Body of pancreas (tissue), 4 donors: ENCODE data around the gene RAPGEF5. TPM values are rescaled to one million over a fixed set of nuclear protein-coding genes. Genes with fewer than 3 reads are reported as not detected.

Experiments used
- ATAC-seq: fragments of 150-250 bp; one replicate; pipeline ENCODE4 v1.9.1; 2016
- DNase-seq, 4 donors: peaks; one replicate each; pipeline ENCODE4 v3.0.0-alpha.2; 2019
- H3K27ac ChIP-seq, 4 donors: fragments of 200-600 bp; sonication (generic); 1 replicate in 3 of 4; 2 replicates in 1 of 4; pipeline versions ENCODE4 v1.5.1 to v1.6.1; 2016 to 2019; ENCODE audit warnings: mild to moderate bottlenecking in 1 of 4, mixed read lengths in 1 of 4, moderate library complexity in 1 of 4
- H3K27me3 ChIP-seq, 2 donors: fragments of 200-600 bp; sonication (generic); one replicate each; pipeline ENCODE4 v1.6.0; 2016; ENCODE audit warnings: mild to moderate bottlenecking in 1 of 2
- H3K36me3 ChIP-seq, 2 donors: fragments of 200-600 bp; sonication (generic); replicated peaks in 1 of 2; 2 replicates each; pipeline ENCODE4 v1.5.1; 2016; ENCODE audit warnings: low read depth in 2 of 2; ENCODE audit not compliant: insufficient read depth in 1 of 2
- H3K4me1 ChIP-seq: fragments of 200-600 bp; sonication (generic); one replicate; pipeline ENCODE4 v1.6.0; 2016
- H3K4me3 ChIP-seq, 2 donors: fragments of 200-600 bp; sonication (generic); 1 replicate in 1 of 2; 2 replicates in 1 of 2; pipeline ENCODE4 v1.5.1; 2016 to 2019
- H3K9me3 ChIP-seq, 3 donors: fragments of 200-600 bp; sonication (generic); 1 replicate in 2 of 3; 2 replicates in 1 of 3; pipeline ENCODE4 v1.5.1; 2016
- POLR2A ChIP-seq, 3 donors: fragments of 450-650 bp; IDR thresholded peaks; one replicate each; pipeline ENCODE4 v1.6.1; 2016; ENCODE audit warnings: antibody characterized with exemption in 3 of 3, mild to moderate bottlenecking in 2 of 3
- WGBS, 2 donors: methylation state at CpG; one replicate each; pipeline ENCODE4 v1.1.5; 2017; 5-methylcytosine and 5-hydroxymethylcytosine counted together
- intact Hi-C: fragments of 100-400 bp; cut with DNase I; formaldehyde crosslinking; loops from one replicate; pipeline ENCODE4 v1.15.1; 2023
- total RNA-seq, 2 donors: library from RNA; depleted of rRNA; stranded (reverse); fragments of >200 nt; gene quantifications; one replicate each; pipeline ENCODE4 v1.1.0, GENCODE V29; 2016
- TF ChIP-seq, protein P1 (sequence below), 7 experiments: fragments of 450-650 bp in 4 of 7; fragments of 200-600 bp in 3 of 7; sonication (generic) in 3 of 7; IDR thresholded peaks; one replicate each; pipeline ENCODE4 v1.5.1; 2016 to 2019; ENCODE audit warnings: antibody characterized with exemption in 7 of 7

RAPGEF5 gene
- total RNA-seq, 2 donors from 2014 or later: 68.0 to 151 TPM

DNA sequence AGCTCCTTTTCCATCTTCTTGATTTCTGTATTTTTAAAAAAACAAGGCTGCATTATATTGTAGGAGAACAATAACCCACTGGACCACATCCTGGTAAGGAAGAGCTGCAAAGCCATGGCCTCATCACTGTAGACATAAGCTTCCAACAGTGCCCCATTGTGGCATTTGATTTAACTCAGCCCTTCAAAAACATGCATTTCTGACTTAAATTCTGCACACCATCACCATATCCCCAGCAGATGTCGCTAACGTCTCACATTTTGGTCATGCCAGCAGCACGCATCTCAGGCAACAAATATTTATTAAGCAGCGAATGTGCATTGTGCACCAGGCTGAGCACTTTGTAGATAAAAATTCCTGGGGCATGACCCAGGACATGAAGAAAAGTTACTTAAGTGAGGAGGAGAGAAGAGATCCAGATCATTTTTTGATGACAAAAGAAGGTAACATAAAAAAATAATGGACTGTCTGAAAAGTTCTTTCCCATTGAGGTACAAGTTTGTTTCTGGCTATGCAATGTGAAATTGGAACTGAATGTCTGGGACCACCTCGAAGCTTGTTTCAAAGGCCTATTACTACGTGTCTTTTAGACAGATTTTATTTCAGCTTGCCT, 246.6 kb downstream of the RAPGEF5 start:
- no peak overlapping the region for H3K4me3 ChIP-seq
- peak; percentile 77 for ATAC-seq
- H3K36me3 ChIP-seq: no peaks in the 10 kb centered on the region
- no peaks in the 10 kb centered on the region for H3K27me3 ChIP-seq
- H3K4me1 ChIP-seq: peaks cover 10% of the 10 kb centered on the region
- intact Hi-C loops: no loop called here
- WGBS, 2 donors: 10 to 12% methylated on average over 6 of the region's 6 CpGs
- H3K27ac ChIP-seq: no peak overlapping the region
- H3K9me3 ChIP-seq: no peaks in the 10 kb centered on the region
- no peak for TF ChIP-seq POLR2A (IDR thresholded peaks at IDR 0.05)
- TF ChIP-seq, protein P1, sequence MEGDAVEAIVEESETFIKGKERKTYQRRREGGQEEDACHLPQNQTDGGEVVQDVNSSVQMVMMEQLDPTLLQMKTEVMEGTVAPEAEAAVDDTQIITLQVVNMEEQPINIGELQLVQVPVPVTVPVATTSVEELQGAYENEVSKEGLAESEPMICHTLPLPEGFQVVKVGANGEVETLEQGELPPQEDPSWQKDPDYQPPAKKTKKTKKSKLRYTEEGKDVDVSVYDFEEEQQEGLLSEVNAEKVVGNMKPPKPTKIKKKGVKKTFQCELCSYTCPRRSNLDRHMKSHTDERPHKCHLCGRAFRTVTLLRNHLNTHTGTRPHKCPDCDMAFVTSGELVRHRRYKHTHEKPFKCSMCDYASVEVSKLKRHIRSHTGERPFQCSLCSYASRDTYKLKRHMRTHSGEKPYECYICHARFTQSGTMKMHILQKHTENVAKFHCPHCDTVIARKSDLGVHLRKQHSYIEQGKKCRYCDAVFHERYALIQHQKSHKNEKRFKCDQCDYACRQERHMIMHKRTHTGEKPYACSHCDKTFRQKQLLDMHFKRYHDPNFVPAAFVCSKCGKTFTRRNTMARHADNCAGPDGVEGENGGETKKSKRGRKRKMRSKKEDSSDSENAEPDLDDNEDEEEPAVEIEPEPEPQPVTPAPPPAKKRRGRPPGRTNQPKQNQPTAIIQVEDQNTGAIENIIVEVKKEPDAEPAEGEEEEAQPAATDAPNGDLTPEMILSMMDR (IDR thresholded peaks at IDR 0.05): peak; percentile 49 to 93 (median 87)
- peak; percentile 69 to 80 (median 74) for DNase-seq

DNA sequence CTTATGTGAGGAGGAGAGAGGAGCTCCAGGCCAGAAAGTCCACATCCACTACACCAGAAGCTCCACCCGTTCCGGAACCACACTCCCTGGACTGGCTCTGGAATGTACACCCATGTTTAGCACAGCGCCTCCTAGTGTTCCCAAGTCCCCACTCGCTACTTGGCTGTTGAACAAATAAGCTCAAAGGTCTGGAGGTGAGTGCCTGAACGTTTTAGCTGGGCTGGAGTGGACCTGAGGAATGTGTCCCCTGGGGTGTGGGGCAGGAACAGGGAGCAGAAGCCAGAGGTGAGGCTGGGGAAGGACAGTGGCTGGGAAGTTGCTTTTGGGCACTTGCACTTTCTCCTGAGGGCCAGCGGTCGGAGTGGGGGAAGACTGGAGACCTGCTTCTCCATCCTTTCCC, 247.2 kb downstream of the RAPGEF5 start:
- no peaks in the 10 kb centered on the region for H3K27me3 ChIP-seq
- no peak overlapping the region for H3K27ac ChIP-seq
- TF ChIP-seq, protein P1 (IDR thresholded peaks at IDR 0.05): peak in 3 of 7 experiments; percentile 3 to 23 (median 19)
- TF ChIP-seq POLR2A (IDR thresholded peaks at IDR 0.05): no peak
- intact Hi-C loops: loop anchor here (5.0 kb wide), 1 partner anchor 378 kb away; no protein-coding TSS in a partner anchor
- H3K9me3 ChIP-seq: no peaks in the 10 kb centered on the region
- 64 to 77% methylated on average over 7 of the region's 7 CpGs for WGBS, 2 donors
- H3K4me3 ChIP-seq: no peak overlapping the region
- DNase-seq (peak; percentile 32 to 60 (median 44)), ATAC-seq (peak; percentile 26)
- H3K4me1 ChIP-seq: peaks cover 10% of the 10 kb centered on the region
- H3K36me3 ChIP-seq: no peaks in the 10 kb centered on the region

GRCh38 chr7:22108151-22108845, 248.7 kb downstream of the RAPGEF5 start:
- no peaks in the 10 kb centered on the region for H3K27me3 ChIP-seq
- WGBS, 2 donors: 44 to 58% methylated on average over 13 of the region's 13 CpGs
- ATAC-seq: no peak
- no peaks in the 10 kb centered on the region for H3K36me3 ChIP-seq
- no peak overlapping the region for H3K27ac ChIP-seq
- peaks cover 10% of the 10 kb centered on the region for H3K4me1 ChIP-seq
- no peaks in the 10 kb centered on the region for H3K9me3 ChIP-seq
- no peak overlapping the region for H3K4me3 ChIP-seq
- intact Hi-C loops: loop anchor here (5.0 kb wide), 1 partner anchor 379 kb away; no protein-coding TSS in a partner anchor
- DNase-seq: no peak
- TF ChIP-seq, protein P1 (IDR thresholded peaks at IDR 0.05): no peak
- no peak for TF ChIP-seq POLR2A (IDR thresholded peaks at IDR 0.05)

DNA sequence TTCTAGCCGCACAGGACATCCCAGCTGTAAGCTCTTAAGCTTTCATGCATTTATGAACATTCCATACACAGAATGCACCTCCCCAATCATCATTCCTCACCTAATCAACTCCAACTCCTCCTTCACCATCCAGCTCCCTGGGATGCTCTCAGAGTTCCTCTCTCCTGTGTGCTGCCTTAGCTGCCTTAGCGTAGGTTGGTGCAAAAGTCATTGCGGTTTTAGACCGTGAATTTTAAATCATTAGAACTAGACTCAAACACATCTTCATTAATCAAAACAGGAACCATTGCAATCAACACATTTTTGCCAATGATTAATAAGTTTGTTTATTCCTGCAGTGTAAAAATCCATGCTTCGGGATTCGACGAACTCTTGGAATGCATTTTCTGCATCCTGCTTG, 251.4 kb downstream of the RAPGEF5 start:
- intact Hi-C loops: loop anchor here (5.0 kb wide), 1 partner anchor 382 kb away; no protein-coding TSS in a partner anchor
- H3K4me3 ChIP-seq: no peak overlapping the region
- WGBS, 2 donors: 83 to 91% methylated on average over 7 of the region's 7 CpGs
- H3K4me1 ChIP-seq: peaks cover 10% of the 10 kb centered on the region
- ATAC-seq: no peak
- TF ChIP-seq POLR2A (IDR thresholded peaks at IDR 0.05): no peak
- TF ChIP-seq, protein P1 (IDR thresholded peaks at IDR 0.05): no peak
- H3K36me3 ChIP-seq: no peaks in the 10 kb centered on the region
- H3K27me3 ChIP-seq: no peaks in the 10 kb centered on the region
- no peaks in the 10 kb centered on the region for H3K9me3 ChIP-seq
- no peak overlapping the region for H3K27ac ChIP-seq
- DNase-seq: no peak
